ENCODE results near the gene MINDY4.
"Not testable (repeated sequence)": the region's sequence is repeated elsewhere in the genome, so short reads cannot be mapped to it uniquely, and the experiment has no call there.

MINDY4 gene

GRCh38 chr7:30804078-30804661 lies 33.0 kb downstream of the MINDY4 start:
- no peak for DNase-seq (ENCODE audit: low read depth)

GRCh38 chr7:30805081-30805691 lies 34.0 kb downstream of the MINDY4 start:
- no peak for DNase-seq (ENCODE audit: low read depth)

GRCh38 chr7:30805931-30806330 lies 34.7 kb downstream of the MINDY4 start:
- DNase-seq (ENCODE audit: low read depth), result no peak

GRCh38 chr7:30807477-30807876 lies 36.3 kb downstream of the MINDY4 start:
- DNase-seq (ENCODE audit: low read depth), result not testable (repeated sequence)

GRCh38 chr7:30807941-30808340 lies 36.7 kb downstream of the MINDY4 start:
- not testable (repeated sequence) for DNase-seq (ENCODE audit: low read depth)

GRCh38 chr7:30810986-30811385 lies 39.8 kb downstream of the MINDY4 start:
- DNase-seq (ENCODE audit: low read depth), result no peak

- no peak for DNase-seq (ENCODE audit: low read depth)
Measured at GRCh38 chr7:30812676-30813075, 41.5 kb downstream of the MINDY4 start.

GRCh38 chr7:30813466-30813865 lies 42.2 kb downstream of the MINDY4 start:
- DNase-seq (ENCODE audit: low read depth), result no peak

GRCh38 chr7:30814700-30815387 lies 43.6 kb downstream of the MINDY4 start:
- DNase-seq (ENCODE audit: low read depth), result no peak

GRCh38 chr7:30815388-30815854 lies 44.2 kb downstream of the MINDY4 start:
- no peak for DNase-seq (ENCODE audit: low read depth)

- DNase-seq (ENCODE audit: low read depth), result no peak
Measured at GRCh38 chr7:30815951-30816644, 44.9 kb downstream of the MINDY4 start.

- DNase-seq (ENCODE audit: low read depth), result no peak
Measured at GRCh38 chr7:30816645-30817370, 45.6 kb downstream of the MINDY4 start.

GRCh38 chr7:30817371-30817767 lies 46.2 kb downstream of the MINDY4 start:
- no peak for DNase-seq (ENCODE audit: low read depth)

GRCh38 chr7:30824821-30825720 lies 53.9 kb downstream of the MINDY4 start:
- no peak for DNase-seq (ENCODE audit: low read depth)

- no peak for DNase-seq (ENCODE audit: low read depth)
Measured at GRCh38 chr7:30826181-30826580, 55.0 kb downstream of the MINDY4 start.

GRCh38 chr7:30828591-30828990 lies 57.4 kb downstream of the MINDY4 start:
- DNase-seq (ENCODE audit: low read depth), result no peak

GRCh38 chr7:30829471-30829870 lies 58.3 kb downstream of the MINDY4 start:
- DNase-seq (ENCODE audit: low read depth), result no peak

GRCh38 chr7:30831227-30831626 lies 60.0 kb downstream of the MINDY4 start:
- no peak for DNase-seq (ENCODE audit: low read depth)

- no peak for DNase-seq (ENCODE audit: low read depth)
Measured at GRCh38 chr7:30831936-30832335, 60.7 kb downstream of the MINDY4 start.

- DNase-seq (ENCODE audit: low read depth), result not testable (repeated sequence)
Measured at GRCh38 chr7:30834017-30834674, 62.9 kb downstream of the MINDY4 start.
